ENCODE measurements around the gene SGO1. TPM values are rescaled to one million over a fixed set of nuclear protein-coding genes. Genes with fewer than 3 reads are reported as not detected.

The SGO1 gene
- total and polyA plus RNA-seq, 4 donors = 0.44 to 1.0 (median 0.83) TPM

DNA sequence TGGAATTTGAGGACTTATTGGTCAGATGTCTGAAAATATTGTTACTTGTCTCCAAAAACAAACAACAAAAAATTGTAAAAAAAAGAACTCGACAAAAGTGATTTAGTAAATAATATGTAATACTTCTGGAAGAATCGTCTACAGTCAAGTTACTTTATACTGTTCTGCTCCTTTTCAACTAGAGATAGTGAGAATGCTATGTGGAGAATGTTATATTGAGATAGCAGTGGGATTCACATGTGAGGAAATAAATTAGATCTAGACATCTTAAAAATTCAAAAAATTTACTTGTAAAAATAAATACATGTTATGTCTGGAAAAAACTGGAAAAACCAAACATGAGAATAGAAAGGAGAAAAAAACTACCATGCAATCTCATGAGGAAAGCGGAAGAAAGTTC lies 64.9 kb downstream of the SGO1 start:
- ATAC-seq (ENCODE audit: insufficient read depth, low FRiP score) (no peak), DNase-seq (no peak)
- no peaks in the 10 kb centered on the region for H3K27me3 ChIP-seq (ENCODE audit: control insufficient read depth in 3 of 3, insufficient read depth in 3 of 3, low read length in 2 of 3)
- TF ChIP-seq, protein P1, sequence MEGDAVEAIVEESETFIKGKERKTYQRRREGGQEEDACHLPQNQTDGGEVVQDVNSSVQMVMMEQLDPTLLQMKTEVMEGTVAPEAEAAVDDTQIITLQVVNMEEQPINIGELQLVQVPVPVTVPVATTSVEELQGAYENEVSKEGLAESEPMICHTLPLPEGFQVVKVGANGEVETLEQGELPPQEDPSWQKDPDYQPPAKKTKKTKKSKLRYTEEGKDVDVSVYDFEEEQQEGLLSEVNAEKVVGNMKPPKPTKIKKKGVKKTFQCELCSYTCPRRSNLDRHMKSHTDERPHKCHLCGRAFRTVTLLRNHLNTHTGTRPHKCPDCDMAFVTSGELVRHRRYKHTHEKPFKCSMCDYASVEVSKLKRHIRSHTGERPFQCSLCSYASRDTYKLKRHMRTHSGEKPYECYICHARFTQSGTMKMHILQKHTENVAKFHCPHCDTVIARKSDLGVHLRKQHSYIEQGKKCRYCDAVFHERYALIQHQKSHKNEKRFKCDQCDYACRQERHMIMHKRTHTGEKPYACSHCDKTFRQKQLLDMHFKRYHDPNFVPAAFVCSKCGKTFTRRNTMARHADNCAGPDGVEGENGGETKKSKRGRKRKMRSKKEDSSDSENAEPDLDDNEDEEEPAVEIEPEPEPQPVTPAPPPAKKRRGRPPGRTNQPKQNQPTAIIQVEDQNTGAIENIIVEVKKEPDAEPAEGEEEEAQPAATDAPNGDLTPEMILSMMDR (IDR thresholded peaks at IDR 0.05; ENCODE audit: control extremely low read depth, extremely low read depth) = no peak
- H3K4me3 ChIP-seq = no peak overlapping the region
- no peaks in the 10 kb centered on the region for H3K4me1 ChIP-seq (ENCODE audit: control insufficient read depth in 5 of 5, insufficient read depth in 5 of 5, low read length in 5 of 5)
- 88 to 96% methylated on average over 3 of the region's 3 CpGs for WGBS, 2 donors
- H3K9me3 ChIP-seq (ENCODE audit: control insufficient read depth in 4 of 4, insufficient read depth in 3 of 4, low read length in 3 of 4) = peaks cover 0 to 2% (median 0%) of the 10 kb centered on the region in 4 donors
- H3K36me3 ChIP-seq (ENCODE audit: control insufficient read depth in 4 of 4, insufficient read depth in 4 of 4, low read length in 4 of 4) = peaks cover 18 to 42% (median 23%) of the 10 kb centered on the region in 4 donors
- no peak overlapping the region for H3K9ac ChIP-seq (ENCODE audit: insufficient read depth in 1 of 2, low read length in 2 of 2)
- H3K27ac ChIP-seq (ENCODE audit: low read depth in 1 of 2, low read length in 1 of 2) = no peak overlapping the region

Small RNA genes within 50 kb of the gene (small RNA-seq; reads per million reads assigned to genes)
- not detected for gene MIR3135A (ENCODE audit: low replicate concordance)

Other genes with a start within 250 kb of the SGO1 start
- 10 to 100 TPM; 52.0 to 91.1 TPM for gene RAB5A, start 239.1 kb downstream of the SGO1 start, total RNA-seq
- gene RAB5A, start 239.1 kb downstream of the SGO1 start, polyA plus RNA-seq = 10 to 100 TPM; 36.8 to 44.5 TPM
- gene PP2D1, start 173.9 kb downstream of the SGO1 start, total RNA-seq = not detected
- gene PP2D1, start 173.9 kb downstream of the SGO1 start, polyA plus RNA-seq = not detected
- 10 to 100 TPM; 22.5 to 42.6 TPM for gene KAT2B, start 145.8 kb downstream of the SGO1 start, total RNA-seq
- gene KAT2B, start 145.8 kb downstream of the SGO1 start, polyA plus RNA-seq = 10 to 100 TPM in 1 of 2 donors, 1 to 10 TPM in 1; 9.3 to 12.0 TPM

Measured in lung (tissue), 13 donors.